GM21390 (cell line): ENCODE data around the gene KCP.

ENCODE experiments used
- ATAC-seq: cut with Tn5 transposase; IDR thresholded peaks from one replicate; pipeline ENCODE4 v1.9.1; 2021; ENCODE audit not compliant: unreplicated experiment

KCP gene

GRCh38 chr7:128830231-128831177 lies 80.0 kb downstream of the KCP start, which contains the start of gene FLNC:
TSS of gene FLNC (plus strand) at chr7:128830406. CDS start at chr7:128830638, 232 bp downstream.
- ATAC-seq: no peak

- ATAC-seq: no peak
Observed at GRCh38 chr7:128829391-128830166, 80.9 kb downstream of the KCP start.

- ATAC-seq: no peak
Observed at GRCh38 chr7:128827971-128828711, 82.4 kb downstream of the KCP start.

GRCh38 chr7:128827248-128827958 lies 83.1 kb downstream of the KCP start:
- ATAC-seq: no peak

- ATAC-seq: no peak
Observed at GRCh38 chr7:128826916-128827247, 83.6 kb downstream of the KCP start.
